Measurements from ENCODE around the gene PSMA6. TPM values are rescaled to one million over a fixed set of nuclear protein-coding genes. Genes with fewer than 3 reads are reported as not detected.
"Not testable (repeated sequence)": the region's sequence is repeated elsewhere in the genome, so short reads cannot be mapped to it uniquely, and the experiment has no call there.

Gene PSMA6
- 72.0 TPM for total RNA-seq

DNA sequence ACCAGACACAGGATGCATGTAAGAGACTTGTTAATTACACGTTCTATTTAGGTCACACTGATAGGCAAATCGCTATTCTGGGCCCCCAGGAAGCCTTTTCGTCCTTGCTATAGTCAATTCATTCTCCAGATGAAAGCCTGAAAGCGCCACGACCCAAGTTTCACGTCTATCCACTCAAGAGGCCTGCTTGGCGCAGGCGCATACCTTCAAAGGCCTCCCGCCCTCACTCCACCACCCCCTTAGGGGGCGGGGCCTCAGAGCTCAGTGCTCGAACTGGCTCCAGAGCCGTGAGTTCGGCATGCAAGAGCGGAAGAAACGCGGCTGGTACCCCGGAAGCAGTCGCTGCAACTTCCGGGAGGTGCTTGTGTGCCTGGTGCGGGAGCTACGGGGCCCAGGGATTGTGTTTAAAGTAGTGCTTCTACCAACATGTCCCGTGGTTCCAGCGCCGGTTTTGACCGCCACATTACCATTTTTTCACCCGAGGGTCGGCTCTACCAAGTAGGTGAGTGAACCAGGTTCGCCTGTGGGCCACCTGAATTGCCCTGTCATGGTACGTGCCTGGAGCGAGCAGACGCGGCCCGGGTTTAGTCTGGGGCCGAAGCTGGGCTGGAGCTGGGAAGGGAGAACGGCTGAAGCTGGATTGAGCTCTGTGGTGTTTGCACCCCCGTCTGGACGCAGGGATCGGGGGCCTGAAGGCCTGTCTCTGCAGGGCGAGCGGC is at the start of gene PSMA6:
Gene PSMA6 (plus strand): TSS at position 332 of the 719 bp plus-strand sequence. CDS start 95 bp downstream, at position 427.
- peak; percentile 99 for DNase-seq (ENCODE audit: low spot score)
- peak; percentile 92 for ATAC-seq

DNA sequence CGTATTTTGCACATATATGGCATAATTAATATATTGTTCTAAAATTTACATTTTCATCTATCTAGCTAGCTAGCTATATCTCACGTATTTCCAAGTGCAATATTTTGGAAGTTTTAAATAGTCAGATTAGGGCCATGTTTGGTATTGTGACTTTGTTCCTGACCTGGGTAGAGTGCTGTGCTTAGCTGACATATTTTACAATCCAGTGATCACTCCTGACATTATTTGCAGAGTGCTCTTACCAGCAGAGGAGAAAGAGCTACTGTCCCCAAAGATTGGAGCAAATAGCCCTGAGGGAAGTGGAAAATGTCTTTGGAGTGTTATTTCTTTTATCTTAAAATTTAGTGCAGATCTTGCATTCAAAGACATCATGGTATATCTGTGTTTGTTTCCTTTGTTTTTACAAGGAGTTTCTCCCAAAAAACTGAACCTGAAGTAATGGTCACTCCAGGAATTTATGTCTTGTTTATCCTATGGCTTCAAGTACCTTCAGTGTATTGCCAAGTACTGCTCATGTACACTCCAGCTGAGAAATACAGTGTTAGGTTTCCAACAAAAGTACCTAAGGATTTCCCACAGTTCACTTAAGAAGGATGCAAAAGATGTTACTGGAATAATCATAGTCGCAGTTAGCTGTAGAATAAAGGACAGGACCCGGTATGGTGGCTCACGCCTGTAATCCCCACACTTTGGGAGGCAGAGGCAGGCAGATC is 49.4 kb upstream of the PSMA6 start:
- no peak for ATAC-seq
- no peak for DNase-seq (ENCODE audit: low spot score)

DNA sequence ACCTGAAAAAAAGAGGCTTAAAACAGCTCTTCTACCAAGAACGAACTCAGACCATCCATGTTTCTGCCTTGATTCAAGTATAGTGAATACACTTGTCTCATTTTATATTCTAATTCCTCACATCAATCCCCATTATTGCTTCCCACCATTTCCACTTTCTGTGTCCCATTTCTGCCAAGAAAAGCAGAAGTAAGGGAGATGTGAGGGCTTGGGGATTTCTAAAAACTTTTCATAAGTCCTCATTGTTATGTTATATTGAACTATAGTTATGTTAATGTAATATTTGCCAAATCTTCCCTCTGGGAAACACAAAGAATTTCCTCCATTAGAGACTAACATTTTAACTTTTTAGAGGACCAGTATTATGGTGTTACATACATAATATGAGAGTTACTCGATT is 48.2 kb upstream of the PSMA6 start:
- DNase-seq (ENCODE audit: low spot score) (no peak), ATAC-seq (no peak)

DNA sequence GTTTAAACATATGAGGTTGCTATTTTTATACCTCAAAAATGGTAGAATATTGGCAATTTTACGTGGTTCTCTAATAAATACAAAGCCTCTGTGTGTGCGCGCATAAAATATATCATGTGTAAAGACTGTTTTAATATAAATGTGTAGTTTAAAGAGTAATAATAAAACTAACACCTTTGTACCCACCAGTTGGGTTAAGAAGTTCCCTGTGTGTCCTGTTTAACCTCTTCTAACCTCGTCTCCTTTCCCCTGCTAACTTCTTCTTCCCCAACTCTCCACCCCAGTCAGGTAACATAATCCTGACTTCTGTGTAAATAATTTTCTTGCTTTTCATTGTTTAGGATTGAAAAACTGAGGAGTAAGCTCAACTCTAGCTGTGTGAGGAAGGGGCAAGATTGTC is 47.6 kb upstream of the PSMA6 start:
- DNase-seq (ENCODE audit: low spot score) (no peak), ATAC-seq (no peak)

DNA sequence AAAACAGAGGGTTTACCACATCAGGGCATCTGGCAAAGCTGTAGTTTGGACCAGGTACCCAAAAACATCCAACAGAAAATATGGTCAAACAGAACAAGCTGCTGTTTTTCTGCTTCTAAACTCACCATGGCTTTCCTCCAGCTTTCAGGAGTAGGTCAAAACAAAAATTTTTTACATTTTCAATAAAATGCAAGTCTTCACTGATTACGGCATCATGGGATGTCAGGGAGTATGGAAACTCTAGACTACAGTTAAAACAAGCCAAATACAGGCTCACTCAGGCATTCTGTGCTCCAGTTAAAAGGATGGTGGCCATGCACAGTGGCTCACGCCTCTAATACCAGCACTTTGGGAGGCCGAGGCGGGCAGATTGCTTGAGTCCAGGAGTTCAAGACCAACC is 47.1 kb upstream of the PSMA6 start:
- ATAC-seq (no peak), DNase-seq (ENCODE audit: low spot score) (no peak)

DNA sequence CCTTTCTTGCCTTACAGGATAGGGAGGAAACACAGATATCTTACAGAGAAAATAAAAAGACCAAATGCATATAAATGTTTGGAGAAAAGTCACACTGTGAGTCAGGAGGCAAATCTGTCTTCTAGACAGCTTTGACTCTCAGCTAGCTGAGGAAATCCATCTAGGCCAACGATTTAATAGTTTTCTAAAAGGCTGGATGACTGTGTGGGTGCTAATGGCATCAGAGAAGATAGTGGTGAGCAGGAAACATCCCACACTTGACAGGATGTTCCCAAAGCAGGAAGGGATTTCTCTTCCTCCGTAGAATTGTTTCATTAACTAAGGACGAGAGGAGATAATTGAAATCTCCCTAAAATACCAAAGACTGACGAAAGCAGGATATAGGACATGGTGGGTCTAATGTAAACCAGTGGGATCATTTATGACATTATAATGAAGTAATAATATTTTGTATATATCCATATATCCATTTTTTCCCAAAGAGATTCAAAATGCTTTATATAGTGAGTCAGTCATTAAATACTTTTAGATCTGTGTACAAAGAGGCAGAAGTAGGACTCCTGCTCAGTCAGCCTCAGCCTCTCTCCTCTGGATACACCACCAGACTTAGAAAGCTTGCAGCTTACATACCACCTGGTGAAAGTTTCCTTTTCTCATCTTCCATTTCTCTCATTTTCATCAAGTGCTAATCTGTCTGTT is 44.3 kb upstream of the PSMA6 start:
- DNase-seq (ENCODE audit: low spot score) (no peak), ATAC-seq (peak; percentile 24)

DNA sequence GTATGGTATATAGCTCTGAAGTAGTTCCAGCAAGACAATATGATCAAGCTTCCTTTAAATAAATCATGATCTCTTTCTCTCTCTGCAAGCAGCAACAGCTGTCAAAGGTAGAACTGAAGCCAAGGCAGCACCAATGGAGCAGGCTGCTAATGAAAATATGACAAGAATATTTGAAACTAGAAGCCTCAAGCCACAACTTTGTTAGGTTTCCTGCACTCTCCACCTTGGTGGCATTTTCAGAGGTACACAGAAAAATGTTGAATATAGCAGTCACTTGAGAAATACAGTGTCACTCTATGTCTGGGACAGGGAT is 43.8 kb upstream of the PSMA6 start:
- no peak for ATAC-seq

DNA sequence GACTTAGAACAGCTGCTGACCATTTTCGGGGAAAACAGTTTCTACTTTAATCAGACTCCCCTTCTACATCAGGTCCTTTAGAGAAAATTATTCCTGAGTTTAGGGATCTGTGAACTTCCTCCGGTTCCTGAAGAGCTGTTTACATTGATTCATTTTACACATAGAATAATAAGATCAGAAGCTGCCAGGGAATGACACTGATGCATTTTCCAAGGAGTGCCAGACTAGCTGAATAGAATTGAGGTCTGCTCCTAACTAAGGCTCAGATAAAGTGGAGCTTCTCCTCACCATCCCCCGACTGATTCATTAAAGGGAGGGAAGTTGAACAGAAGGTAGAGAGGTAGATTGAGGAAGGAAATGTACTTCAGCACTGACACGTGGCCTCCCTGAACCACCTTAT is 41.9 kb upstream of the PSMA6 start:
- DNase-seq (ENCODE audit: low spot score) (no peak), ATAC-seq (no peak)

More for the DNA sequence above, 43.8 kb upstream of the PSMA6 start:
- no peak for DNase-seq (ENCODE audit: low spot score)

DNA sequence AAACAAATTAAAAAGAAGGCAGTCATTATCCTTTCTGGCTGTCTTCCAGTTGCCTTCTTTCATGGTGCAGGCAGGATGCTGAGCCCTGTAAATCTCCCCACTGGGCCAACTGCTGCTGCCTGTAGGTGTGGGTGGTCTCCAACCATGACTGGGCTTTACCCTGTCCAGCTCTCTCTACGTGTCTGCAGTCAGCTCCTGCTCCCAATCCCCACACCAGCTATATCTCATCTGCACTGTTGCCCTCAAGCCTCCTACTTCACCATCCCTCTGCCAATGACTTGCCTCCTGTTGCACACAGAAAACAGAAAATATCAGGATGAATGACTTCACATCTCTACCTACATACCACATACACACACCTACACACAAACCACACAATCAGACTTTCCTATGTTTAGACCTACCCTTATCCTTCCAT is 39.7 kb upstream of the PSMA6 start:
- no peak for DNase-seq (ENCODE audit: low spot score)
- no peak for ATAC-seq

DNA sequence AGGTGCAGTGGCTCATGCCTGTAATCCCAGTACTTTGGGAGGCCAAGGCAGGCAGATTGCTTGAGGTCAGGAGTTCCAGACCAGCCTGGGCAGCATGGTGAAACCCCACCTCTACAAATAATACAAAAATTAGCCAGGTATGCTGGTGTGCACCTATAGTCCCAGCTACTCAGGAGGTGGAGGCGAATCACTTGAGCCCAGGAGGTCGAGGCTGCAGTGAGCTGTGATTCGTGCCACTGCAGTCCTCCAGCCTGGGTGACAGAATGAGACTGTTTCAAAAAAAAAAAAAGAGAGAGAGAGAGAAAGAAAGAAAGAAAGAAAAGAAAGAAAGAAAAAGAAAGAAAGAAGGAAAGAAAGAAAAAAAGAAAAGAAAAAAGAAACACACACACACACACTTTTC is 39.1 kb upstream of the PSMA6 start:
- not testable (repeated sequence) for DNase-seq (ENCODE audit: low spot score); ATAC-seq

DNA sequence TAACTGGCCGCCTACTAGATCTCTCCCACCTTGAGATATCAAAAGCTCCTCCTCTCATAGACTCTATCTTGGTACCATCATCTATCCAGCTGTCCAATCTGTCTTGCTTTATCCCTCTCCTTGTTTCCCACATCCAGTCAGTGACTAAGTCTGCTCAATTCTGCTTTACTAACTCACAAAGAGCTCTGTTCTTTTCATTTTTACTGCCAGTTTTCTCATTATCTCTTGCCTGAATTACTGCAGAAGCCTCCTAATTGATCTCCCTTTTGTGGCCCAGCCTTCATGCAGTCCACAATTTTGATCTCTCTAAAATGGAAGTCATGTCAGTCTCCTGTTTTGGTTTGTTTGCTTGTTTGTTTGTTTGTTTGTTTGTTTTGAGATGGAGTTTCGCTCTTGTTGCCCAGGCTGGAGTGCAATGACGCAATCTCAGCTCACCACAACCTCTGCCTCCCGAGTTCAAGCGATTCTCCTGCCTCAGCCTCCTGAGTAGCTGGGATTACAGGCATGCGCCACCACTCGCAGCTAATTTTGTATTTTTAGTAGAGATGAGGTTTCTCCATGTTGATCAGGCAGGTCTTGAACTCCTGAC is 38.1 kb upstream of the PSMA6 start:
- DNase-seq (ENCODE audit: low spot score); ATAC-seq: not testable (repeated sequence)

DNA sequence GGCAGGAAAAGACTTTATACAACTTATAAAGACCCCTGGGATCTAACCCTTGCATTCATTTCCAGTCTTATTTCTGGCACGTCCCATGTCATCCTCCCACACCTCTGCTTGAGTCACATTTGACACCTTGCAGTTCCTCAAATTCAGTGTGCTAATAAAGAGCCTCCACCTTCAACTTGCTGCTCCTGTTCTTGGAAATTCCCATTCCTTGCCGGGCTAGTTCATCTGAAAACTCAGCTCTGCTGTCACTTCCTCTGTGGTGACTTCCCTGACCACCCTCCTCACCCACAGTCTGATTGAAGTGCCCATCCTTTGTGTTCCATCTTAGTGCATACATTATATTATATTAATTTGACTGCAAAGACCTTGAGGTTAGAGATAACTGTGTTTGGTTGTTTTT is 37.4 kb upstream of the PSMA6 start:
- ATAC-seq, result no peak
- DNase-seq (ENCODE audit: low spot score), result no peak

DNA sequence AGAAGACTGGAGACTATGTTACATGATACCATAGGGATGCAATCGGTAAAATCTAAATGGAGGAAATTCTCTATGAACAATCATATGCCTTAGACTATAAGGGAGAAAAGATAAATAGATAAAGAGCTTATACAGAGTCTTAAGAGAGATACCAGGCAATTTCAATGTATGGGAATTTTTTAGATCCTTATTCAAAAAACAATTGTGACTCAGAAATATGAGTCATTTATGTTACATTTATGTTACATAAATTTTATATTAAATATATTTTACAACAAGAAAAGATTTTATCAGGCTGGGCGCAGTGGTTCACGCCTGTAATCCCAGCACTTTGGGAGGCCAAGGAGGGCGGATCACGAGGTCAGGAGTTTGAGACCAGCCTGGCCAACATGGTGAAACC is 36.5 kb upstream of the PSMA6 start:
- ATAC-seq, result no peak
- DNase-seq (ENCODE audit: low spot score), result no peak

DNA sequence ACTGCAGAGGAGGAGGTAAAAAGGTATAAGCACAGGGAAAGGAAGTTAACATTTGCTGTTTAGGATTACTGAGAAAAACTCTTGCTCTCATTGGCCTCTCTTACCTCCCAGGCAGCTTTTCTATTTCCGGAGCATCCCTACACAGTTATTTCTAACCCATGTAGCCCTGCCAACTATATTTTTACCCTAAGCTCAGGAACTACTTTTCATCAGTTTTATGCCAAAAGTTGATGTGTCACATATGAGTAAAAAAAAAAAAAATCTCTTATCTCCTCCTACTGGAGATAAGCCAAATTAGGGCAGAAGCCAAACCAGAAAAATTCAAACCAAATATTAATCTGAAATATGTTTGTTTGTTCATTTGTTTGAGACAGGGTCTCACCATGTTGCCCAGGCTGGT is 34.4 kb upstream of the PSMA6 start:
- no peak for ATAC-seq
- no peak for DNase-seq (ENCODE audit: low spot score)

DNA sequence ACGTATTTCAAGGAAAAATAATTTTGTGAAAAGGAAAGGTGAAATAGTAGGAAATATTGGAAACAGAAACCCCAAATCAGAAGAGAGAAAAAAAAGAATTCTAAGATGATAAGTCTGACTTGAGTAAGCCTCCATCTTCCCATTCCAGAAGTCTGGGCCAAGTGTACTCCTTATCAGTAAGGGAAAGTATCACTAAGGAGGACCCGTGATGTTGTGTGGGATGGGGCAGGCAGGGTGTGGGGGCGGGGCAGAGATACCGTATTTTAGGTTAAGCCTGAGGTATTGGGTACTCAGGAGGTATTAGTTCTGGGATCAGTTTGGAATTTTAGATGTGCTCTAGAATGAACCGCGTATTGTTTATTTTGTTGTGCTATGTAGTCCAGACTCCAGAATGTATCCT is 33.8 kb upstream of the PSMA6 start:
- DNase-seq (ENCODE audit: low spot score), result no peak
- ATAC-seq, result no peak

DNA sequence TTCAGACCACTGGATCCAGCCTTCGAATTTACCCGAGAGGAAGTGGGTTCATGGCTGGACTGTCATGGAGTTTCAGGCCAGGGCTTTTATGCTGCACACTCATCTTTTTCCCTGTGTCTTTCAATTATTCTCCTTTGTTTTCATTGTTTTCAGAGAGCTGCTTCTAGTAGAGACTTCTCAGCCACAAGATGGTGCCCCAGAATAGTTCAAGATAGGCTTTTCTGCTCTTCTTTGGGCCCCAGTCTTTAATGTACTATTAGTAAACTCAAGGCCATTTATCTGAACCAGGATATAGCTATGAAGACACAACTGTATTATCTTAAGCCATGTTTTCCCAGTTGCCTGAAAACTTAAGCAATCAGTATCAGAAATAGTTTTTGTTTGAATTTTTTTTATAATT is 30.4 kb upstream of the PSMA6 start:
- ATAC-seq, result peak; percentile 56
- no peak for DNase-seq (ENCODE audit: low spot score)

DNA sequence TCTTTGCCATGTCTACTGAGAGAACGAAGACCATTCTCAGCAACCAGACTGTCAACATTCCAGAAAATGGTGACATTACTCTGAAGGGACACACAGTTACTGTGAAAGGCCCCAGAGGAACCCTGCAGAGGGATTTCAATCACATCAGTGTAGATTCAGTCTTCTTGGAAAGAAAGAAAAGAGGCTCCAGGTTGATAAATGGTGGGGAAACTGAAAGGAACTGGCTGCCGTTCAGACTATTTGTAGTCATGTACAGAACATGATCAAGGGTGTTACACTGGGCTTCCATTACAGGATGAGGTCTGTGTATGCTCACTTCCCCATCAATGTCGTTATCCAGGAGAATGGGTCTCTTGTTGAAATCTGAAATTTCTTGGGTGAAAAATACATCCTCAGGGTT is 29.7 kb upstream of the PSMA6 start:
- no peak for DNase-seq (ENCODE audit: low spot score)
- no peak for ATAC-seq

DNA sequence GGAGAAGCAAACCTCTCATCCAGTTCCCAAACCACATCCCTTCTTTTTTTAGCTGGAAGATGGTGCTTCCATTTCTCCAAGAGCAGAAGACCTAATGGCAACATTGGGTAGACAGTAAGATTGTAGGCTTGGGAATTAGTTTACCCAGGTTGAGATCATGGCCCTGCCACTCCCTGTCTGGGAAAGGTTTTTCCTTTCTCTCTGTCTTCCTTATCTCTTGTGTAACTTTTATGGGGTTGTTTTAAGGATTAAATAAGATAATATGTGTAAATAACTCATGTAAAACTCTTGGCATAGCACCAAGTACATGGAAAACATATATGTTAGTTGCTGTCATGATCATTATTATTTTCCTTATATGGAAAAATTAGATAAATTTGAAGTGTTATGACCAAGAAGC is 23.2 kb upstream of the PSMA6 start:
- no peak for DNase-seq (ENCODE audit: low spot score)
- ATAC-seq, result no peak

DNA sequence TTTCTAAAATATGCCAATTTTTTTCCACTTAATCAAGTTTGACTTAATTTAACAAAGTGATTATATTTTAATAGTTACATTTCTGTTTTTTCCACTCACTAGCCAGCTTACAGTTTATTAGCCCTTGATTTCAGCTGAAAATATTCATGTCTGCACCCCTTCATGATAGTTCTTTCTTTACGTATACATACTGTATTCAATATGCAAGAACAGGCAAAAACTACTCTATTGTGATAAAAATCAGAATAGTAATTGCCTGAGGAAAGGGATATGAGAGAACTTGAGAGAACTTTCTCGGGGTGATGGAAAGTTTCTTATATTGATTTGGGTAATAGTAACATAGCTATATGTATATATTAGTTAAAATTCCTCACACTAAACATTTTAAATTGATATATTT is 17.4 kb upstream of the PSMA6 start:
- ATAC-seq (no peak), DNase-seq (ENCODE audit: low spot score) (no peak)

DNA sequence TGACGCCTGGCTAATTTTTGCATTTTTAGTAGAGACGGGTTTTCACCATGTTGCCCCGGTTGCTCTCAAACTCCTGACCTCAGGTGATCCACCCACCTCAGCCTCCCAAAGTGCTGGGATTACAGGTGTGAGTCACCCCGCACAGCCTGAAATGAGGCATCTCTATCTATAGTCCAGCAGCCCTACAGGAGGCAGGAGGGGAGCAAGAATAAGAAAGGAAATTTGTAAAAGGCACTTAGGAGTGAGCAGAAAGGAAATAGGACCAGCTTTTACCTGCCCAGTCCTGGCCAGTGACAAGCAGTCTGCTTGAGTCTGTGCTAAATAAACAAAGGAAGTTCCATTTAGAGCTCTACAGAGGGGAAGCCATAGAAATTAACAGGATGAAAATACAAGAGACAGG is 15.0 kb upstream of the PSMA6 start:
- ATAC-seq, result no peak
- no peak for DNase-seq (ENCODE audit: low spot score)

DNA sequence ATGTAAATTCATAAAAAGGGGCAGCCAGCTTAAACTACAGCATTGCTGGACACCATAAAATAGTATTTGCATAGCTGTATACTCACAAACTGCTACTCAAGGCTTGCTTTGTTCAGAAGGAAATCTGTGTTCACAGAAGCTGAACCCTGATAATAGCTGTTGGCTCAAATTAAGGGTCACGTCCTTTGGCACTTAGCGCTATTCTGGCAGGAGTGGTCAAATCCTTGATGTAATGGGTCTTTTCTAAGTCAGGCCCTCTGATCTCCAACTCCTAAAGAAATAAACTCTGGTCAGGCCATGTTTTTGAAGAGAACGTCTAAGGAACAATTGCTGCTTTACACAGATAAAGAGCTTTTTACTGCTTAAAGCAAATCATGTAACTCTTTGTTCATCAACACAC is 12.8 kb upstream of the PSMA6 start:
- DNase-seq (ENCODE audit: low spot score) (no peak), ATAC-seq (peak; percentile 19)

DNA sequence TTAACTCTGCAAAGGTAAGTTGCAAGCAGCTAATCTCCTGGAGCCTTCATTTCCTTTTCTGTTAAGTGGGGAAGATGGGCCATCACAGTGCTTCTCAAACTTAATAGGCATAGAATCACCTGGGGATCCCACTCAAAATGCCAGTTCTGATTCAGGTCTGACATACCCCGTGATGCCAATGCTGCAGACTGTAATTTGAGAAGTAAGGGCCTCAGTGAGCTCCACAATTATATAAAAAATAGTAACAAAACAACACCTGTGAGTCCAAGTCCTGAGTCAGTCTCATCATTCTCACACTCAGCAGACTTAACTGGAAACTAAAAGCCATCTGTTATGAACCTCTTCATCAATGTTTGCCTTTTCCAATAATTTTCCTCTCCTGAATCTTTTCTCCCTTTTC is 10.8 kb upstream of the PSMA6 start:
- ATAC-seq, result no peak
- DNase-seq (ENCODE audit: low spot score), result no peak
